ENCODE measurements around the gene CEACAM1. TPM values are rescaled to one million over a fixed set of nuclear protein-coding genes. Genes with fewer than 3 reads are reported as not detected.

Gene CEACAM1
- total and polyA plus RNA-seq, 9 of the 15 experiments (the other 6 are each of a cell fraction or from before 2014, with no cell fraction given) = 0.04 to 0.16 (median 0.10) TPM; not detected in 1

- TF ChIP-seq IRF1 (CRISPR knock-in tag; IDR thresholded peaks at IDR 0.05; ENCODE audit: borderline replicate concordance) (no peak), ZNF184 (CRISPR knock-in tag; IDR thresholded peaks at IDR 0.05) (no peak), KLF13 (tag; IDR thresholded peaks at IDR 0.05; ENCODE audit: borderline replicate concordance, low read depth) (no peak), ZBTB9 (CRISPR knock-in tag; IDR thresholded peaks at IDR 0.05) (no peak), ZNF174 (CRISPR knock-in tag; IDR thresholded peaks at IDR 0.05) (no peak)
Measured at GRCh38 chr19:42544146-42544545, 15.9 kb upstream of the CEACAM1 start (continued).

GRCh38 chr19:42542791-42543190 is 14.5 kb upstream of the CEACAM1 start:
- no peak for TF ChIP-seq ZNF217 (CRISPR knock-in tag; IDR thresholded peaks at IDR 0.05)
- TF ChIP-seq CTCF (IDR thresholded peaks at IDR 0.05 in 2 of 3, conservative IDR thresholded peaks at IDR 0.05 in 1 of 3; ENCODE audit: insufficient read depth in 2 of 3, low read depth in 1 of 3, low read length in 3 of 3) = peak; percentile 10 to 47 (median 30); a peak in 4 of 6 replicates
- no peak for TF ChIP-seq TRIM24 (IDR thresholded peaks at IDR 0.05)
- no peak for TF ChIP-seq PHB2 (IDR thresholded peaks at IDR 0.05; ENCODE audit: low read depth)
- TF ChIP-seq THRB (CRISPR knock-in tag; conservative IDR thresholded peaks at IDR 0.05) = no peak
- no peaks in the 10 kb centered on the region for H3K9me1 ChIP-seq (ENCODE audit: control insufficient read depth, insufficient read depth, low read length)
- no peaks in the 10 kb centered on the region for H4K20me1 ChIP-seq (replicated peaks; ENCODE audit: control insufficient read depth, insufficient read depth, low read length)
- no peak overlapping the region for H2AFZ ChIP-seq (ENCODE audit: low read depth, low read length)
- POLR2A ChIA-PET = no interaction called here
- H3K4me1 ChIP-seq (replicated peaks in 1 of 2; ENCODE audit: control insufficient read depth in 2 of 2, insufficient read depth in 2 of 2, low read length in 2 of 2) = no peaks in the 10 kb centered on the region
- H3K4me3 ChIP-seq = no peak overlapping the region
- H3K4me2 ChIP-seq (ENCODE audit: insufficient read depth, low read length) = no peak overlapping the region
- ATAC-seq (peak; percentile 84), DNase-seq (ENCODE audit: extremely low read depth in 1 of 4, low spot score in 3 of 4) (no peak), FAIRE-seq (no peak)
- H3K27me3 ChIP-seq (ENCODE audit: control insufficient read depth in 2 of 2, insufficient read depth in 2 of 2, low read length in 2 of 2) = peaks cover 0 to 11% of the 10 kb centered on the region in 2 experiments; a peak in 2 of 5 replicates
- H3K9me3 ChIP-seq (replicated peaks; ENCODE audit: control insufficient read depth, insufficient read depth, low read depth, low read length) = no peaks in the 10 kb centered on the region
- WGBS (ENCODE audit: insufficient coverage, low coverage, missing lambda C conversion rate) = 18% methylated on average over 2 of the region's 2 CpGs
- H3K36me3 ChIP-seq (ENCODE audit: control insufficient read depth, insufficient read depth, low read length) = no peaks in the 10 kb centered on the region
- no peaks in the 10 kb centered on the region for H3K79me2 ChIP-seq (ENCODE audit: control insufficient read depth, insufficient read depth, low read length)
- intact Hi-C loops (cut with micrococcal nuclease) (no loop called here), in situ Hi-C loops (cut with MboI) (loop anchor here (25.0 kb wide), 1 partner anchor 430 kb away; no protein-coding TSS in a partner anchor)
- H3K9ac ChIP-seq (ENCODE audit: insufficient read depth in 1 of 2, low read depth in 2 of 2, low read length in 2 of 2) = no peak overlapping the region
- H3K27ac ChIP-seq (ENCODE audit: extremely low read depth, low read depth, low read length) = no peak overlapping the region
- no TSS peak for BruUV-seq (replicated peaks)
- CTCF ChIA-PET (ENCODE audit: low intra/inter-chr PET ratio) = no interaction called here

Measured in K562 (cell line).